Smooth muscle cell (in vitro differentiated cells): Measurements from ENCODE around the gene RETREG3. TPM values are rescaled to one million over a fixed set of nuclear protein-coding genes. Genes with fewer than 3 reads are reported as not detected.
"Not testable (repeated sequence)": the region's sequence is repeated elsewhere in the genome, so short reads cannot be mapped to it uniquely, and the experiment has no call there.

ENCODE experiments used
- DNase-seq: peaks from one replicate; lab custom pipeline; 2025; ENCODE audit not compliant: unreplicated experiment; lab: John Stamatoyannopoulos, UW
- H2AFZ ChIP-seq: fragments of 200-600 bp; sonication (generic); 2 replicates; pipeline ENCODE4 v1.6.0; 2016; ENCODE audit warnings: antibody characterized with exemption, low read depth, mild to moderate bottlenecking
- H3F3A ChIP-seq: fragments of 200-600 bp; sonication (generic); 2 replicates; pipeline ENCODE4 v1.6.0; 2017; ENCODE audit warnings: antibody characterized with exemption, low read depth
- H3K27ac ChIP-seq: fragments of 200-600 bp; sonication (generic); 2 replicates; pipeline ENCODE4 v1.5.1; 2016; ENCODE audit warnings: low read depth, mild to moderate bottlenecking
- H3K27me3 ChIP-seq: fragments of 200-600 bp; sonication (generic); 2 replicates; pipeline ENCODE4 v1.6.1; 2016; ENCODE audit warnings: low read depth, mild to moderate bottlenecking
- H3K36me3 ChIP-seq: fragments of 200-600 bp; sonication (generic); 2 replicates; pipeline ENCODE4 v1.5.1; 2016; ENCODE audit warnings: low read depth
- H3K4me1 ChIP-seq: fragments of 200-600 bp; sonication (generic); 2 replicates; pipeline ENCODE4 v1.5.1; 2016; ENCODE audit warnings: low read depth
- H3K4me2 ChIP-seq: fragments of 200-600 bp; sonication (generic); 2 replicates; pipeline ENCODE4 v1.6.0; 2016; ENCODE audit warnings: mild to moderate bottlenecking
- H3K4me3 ChIP-seq: fragments of 200-600 bp; sonication (generic); 2 replicates; pipeline ENCODE4 v1.5.1; 2016; ENCODE audit warnings: mild to moderate bottlenecking
- H3K79me2 ChIP-seq: fragments of 200-600 bp; sonication (generic); 2 replicates; pipeline ENCODE4 v1.6.0; 2016; ENCODE audit warnings: low read depth, mild to moderate bottlenecking
- H3K9ac ChIP-seq: fragments of 200-600 bp; sonication (generic); 2 replicates; pipeline ENCODE4 v1.6.0; 2016; ENCODE audit warnings: low read depth
- H3K9me3 ChIP-seq: fragments of 200-600 bp; sonication (generic); replicated peaks from 2 replicates; pipeline ENCODE4 v1.5.1; 2016; ENCODE audit warnings: low read depth
- H4K20me1 ChIP-seq: fragments of 200-600 bp; sonication (generic); 2 replicates; pipeline ENCODE4 v1.6.0; 2016; ENCODE audit warnings: low read depth
- WGBS: methylation state at CpG from one replicate; pipeline ENCODE4 v1.1.7; 2016; ENCODE audit warnings: low lambda C conversion rate; 5-methylcytosine and 5-hydroxymethylcytosine counted together
- polyA plus RNA-seq: library from polyadenylated mRNA; unstranded; fragments of >200 nt; fragmentation: Nextera tagmentation; extraction: Ambion mirVana; gene quantifications from 2 replicates; pipeline ENCODE4 v1.2.1, GENCODE V29; 2016
- total RNA-seq: library from RNA; depleted of rRNA; stranded (reverse); fragments of >200 nt; gene quantifications from 2 replicates; pipeline ENCODE4 v1.2.3, GENCODE V29; 2014
- TF ChIP-seq, protein P1 (sequence below): fragments of 200-600 bp; sonication (generic); IDR thresholded peaks from 2 replicates; pipeline ENCODE4 v1.5.1; 2017; ENCODE audit warnings: borderline replicate concordance, mild to moderate bottlenecking, antibody characterized with exemption; ENCODE audit not compliant: insufficient read depth, poor library complexity, severe bottlenecking

The RETREG3 gene
- total and polyA plus RNA-seq, 2 experiments from 2014 or later = 32.6 to 40.4 TPM

DNA sequence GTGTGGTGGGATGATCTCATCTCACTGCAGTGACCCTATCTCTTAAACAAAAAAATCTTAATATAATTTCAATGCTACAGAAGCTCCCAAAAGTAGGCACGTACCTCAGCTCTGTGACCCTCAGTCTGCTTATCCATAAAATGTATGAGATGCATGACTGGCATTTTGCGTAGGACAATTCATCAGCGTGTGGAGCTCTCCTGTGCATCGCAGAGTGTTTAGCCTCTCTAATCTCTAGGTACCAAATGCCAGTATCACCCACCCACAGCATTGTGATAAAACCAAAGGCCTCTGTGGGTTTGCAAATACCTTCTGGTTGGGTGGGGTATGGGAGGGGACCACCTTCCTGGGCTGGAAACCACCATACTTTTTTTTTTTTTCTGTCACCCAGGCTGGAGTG, 30.9 kb upstream of the RETREG3 start:
- WGBS = 95% methylated on average over 4 of the region's 4 CpGs
- Histone ChIP-seq H3K4me1 (no peaks in the 10 kb centered on the region), H3K27me3 (no peaks in the 10 kb centered on the region), H3K9me3 (no peaks in the 10 kb centered on the region), H2AFZ (no peak overlapping the region), H3K79me2 (no peaks in the 10 kb centered on the region), H3F3A (no peaks in the 10 kb centered on the region), H3K27ac (no peak overlapping the region), H3K36me3 (no peaks in the 10 kb centered on the region), H3K4me3 (no peak overlapping the region), H4K20me1 (no peaks in the 10 kb centered on the region), H3K4me2 (no peak overlapping the region), H3K9ac (no peak overlapping the region)
- DNase-seq = no peak
- TF ChIP-seq, protein P1, sequence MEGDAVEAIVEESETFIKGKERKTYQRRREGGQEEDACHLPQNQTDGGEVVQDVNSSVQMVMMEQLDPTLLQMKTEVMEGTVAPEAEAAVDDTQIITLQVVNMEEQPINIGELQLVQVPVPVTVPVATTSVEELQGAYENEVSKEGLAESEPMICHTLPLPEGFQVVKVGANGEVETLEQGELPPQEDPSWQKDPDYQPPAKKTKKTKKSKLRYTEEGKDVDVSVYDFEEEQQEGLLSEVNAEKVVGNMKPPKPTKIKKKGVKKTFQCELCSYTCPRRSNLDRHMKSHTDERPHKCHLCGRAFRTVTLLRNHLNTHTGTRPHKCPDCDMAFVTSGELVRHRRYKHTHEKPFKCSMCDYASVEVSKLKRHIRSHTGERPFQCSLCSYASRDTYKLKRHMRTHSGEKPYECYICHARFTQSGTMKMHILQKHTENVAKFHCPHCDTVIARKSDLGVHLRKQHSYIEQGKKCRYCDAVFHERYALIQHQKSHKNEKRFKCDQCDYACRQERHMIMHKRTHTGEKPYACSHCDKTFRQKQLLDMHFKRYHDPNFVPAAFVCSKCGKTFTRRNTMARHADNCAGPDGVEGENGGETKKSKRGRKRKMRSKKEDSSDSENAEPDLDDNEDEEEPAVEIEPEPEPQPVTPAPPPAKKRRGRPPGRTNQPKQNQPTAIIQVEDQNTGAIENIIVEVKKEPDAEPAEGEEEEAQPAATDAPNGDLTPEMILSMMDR = no peak

DNA sequence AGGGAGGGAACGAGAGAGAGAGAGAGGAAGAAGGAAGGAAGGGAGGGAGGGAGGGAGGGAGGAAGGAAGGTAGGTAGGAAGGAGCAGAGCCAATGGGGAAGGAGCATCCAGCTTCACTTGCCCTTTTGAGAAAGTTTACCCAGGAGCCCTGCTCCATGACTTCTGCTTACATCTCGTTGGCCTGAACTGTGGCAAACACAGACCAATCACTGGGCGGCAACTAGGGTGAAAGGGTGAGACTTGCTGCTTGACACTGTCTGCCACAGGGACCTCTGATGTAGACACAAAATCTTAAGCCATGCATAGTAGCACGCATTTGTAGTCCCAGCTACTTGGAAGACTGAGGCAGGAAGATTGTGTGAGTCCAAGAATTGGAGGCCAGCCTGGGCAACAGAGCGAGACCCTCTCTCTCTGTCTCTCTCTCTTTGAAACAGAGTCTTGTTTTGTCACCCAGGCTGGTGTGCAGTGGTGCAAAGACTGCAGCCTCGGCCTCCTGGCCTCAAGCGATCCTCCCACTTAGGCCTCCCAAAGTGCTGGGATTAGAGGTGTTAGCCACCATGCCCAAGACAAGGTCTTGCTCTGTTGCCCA, 30.4 kb upstream of the RETREG3 start:
- Histone ChIP-seq H3F3A (no peaks in the 10 kb centered on the region), H3K4me3 (no peak overlapping the region), H3K27ac (no peak overlapping the region), H3K9ac (no peak overlapping the region), H3K4me1 (no peaks in the 10 kb centered on the region), H3K4me2 (no peak overlapping the region), H3K79me2 (no peaks in the 10 kb centered on the region), H4K20me1 (no peaks in the 10 kb centered on the region), H2AFZ (no peak overlapping the region), H3K9me3 (no peaks in the 10 kb centered on the region), H3K36me3 (no peaks in the 10 kb centered on the region), H3K27me3 (no peaks in the 10 kb centered on the region)
- TF ChIP-seq, protein P1 = no peak
- WGBS = 86% methylated on average over 6 of the region's 7 CpGs
- no peak for DNase-seq

DNA sequence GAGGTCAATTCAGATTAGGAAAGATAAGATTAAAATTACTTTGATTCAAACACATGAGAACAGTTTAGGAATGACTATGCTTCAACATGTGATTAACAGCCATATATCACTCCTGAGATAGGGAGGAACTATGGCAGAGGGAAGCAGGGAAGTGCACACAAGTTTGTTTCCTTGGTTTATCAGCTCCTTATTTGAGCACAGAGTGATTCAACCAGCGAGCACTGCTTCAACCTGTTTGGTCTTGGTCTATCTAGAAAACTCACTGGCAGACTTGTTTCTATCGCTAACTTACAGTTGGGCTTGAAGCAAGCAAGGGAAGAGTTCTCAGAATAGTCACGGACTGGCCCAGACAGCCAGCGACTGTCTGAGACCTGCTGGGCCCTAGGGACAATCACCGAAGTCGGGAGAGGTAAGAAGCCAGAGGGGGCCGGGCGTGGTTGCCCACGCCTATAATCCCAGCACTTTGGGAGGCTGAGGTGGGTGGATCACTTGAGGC, 23.8 kb upstream of the RETREG3 start:
- no peaks in the 10 kb centered on the region for H3K9me3 ChIP-seq
- 92% methylated on average over 9 of the region's 9 CpGs for WGBS
- H3K4me2 ChIP-seq = no peak overlapping the region
- H3K27ac ChIP-seq = no peak overlapping the region
- no peak for DNase-seq
- H4K20me1 ChIP-seq = no peaks in the 10 kb centered on the region
- H3K4me1 ChIP-seq = no peaks in the 10 kb centered on the region
- H3F3A ChIP-seq = no peaks in the 10 kb centered on the region
- no peaks in the 10 kb centered on the region for H3K36me3 ChIP-seq
- no peaks in the 10 kb centered on the region for H3K79me2 ChIP-seq
- H3K4me3 ChIP-seq = no peak overlapping the region
- H3K27me3 ChIP-seq = no peaks in the 10 kb centered on the region
- H3K9ac ChIP-seq = no peak overlapping the region
- H2AFZ ChIP-seq = no peak overlapping the region
- TF ChIP-seq, protein P1 = no peak

DNA sequence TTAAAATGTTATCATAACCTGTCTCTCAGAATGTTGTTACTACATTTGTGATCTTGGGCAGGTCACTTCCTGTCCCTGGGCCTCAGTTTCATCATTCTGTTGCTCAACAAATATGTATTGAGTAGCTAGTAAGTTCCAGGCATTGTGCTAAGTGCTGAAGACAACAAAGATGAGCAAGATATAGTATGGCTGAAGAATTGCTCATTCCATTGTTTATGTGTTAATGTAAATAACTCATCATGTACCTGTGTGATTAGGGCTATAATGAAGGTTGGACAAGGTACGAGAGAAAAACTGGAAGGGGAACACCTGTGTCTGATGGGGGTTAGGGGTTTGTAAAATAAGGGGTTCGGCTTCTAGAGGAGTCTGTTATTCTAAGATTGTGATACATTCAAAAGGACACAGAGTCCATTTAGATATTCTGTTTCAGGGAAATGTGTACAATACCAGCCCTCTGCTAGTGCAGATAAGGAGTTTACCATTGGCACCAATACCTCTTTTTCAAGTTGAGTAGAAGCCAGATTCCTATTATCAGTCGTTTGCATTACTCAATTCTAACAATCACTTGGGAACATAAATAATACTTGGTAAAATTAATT, 20.3 kb upstream of the RETREG3 start:
- Histone ChIP-seq H2AFZ (no peak overlapping the region), H3K9me3 (no peaks in the 10 kb centered on the region), H3K9ac (no peak overlapping the region), H3K27ac (no peak overlapping the region), H3K36me3 (no peaks in the 10 kb centered on the region), H4K20me1 (no peaks in the 10 kb centered on the region), H3K79me2 (no peaks in the 10 kb centered on the region), H3K4me3 (no peak overlapping the region), H3K4me1 (no peaks in the 10 kb centered on the region), H3K27me3 (no peaks in the 10 kb centered on the region), H3K4me2 (no peak overlapping the region), H3F3A (no peaks in the 10 kb centered on the region)
- DNase-seq = no peak
- 86% methylated on average over 3 of the region's 3 CpGs for WGBS
- TF ChIP-seq, protein P1 = no peak

DNA sequence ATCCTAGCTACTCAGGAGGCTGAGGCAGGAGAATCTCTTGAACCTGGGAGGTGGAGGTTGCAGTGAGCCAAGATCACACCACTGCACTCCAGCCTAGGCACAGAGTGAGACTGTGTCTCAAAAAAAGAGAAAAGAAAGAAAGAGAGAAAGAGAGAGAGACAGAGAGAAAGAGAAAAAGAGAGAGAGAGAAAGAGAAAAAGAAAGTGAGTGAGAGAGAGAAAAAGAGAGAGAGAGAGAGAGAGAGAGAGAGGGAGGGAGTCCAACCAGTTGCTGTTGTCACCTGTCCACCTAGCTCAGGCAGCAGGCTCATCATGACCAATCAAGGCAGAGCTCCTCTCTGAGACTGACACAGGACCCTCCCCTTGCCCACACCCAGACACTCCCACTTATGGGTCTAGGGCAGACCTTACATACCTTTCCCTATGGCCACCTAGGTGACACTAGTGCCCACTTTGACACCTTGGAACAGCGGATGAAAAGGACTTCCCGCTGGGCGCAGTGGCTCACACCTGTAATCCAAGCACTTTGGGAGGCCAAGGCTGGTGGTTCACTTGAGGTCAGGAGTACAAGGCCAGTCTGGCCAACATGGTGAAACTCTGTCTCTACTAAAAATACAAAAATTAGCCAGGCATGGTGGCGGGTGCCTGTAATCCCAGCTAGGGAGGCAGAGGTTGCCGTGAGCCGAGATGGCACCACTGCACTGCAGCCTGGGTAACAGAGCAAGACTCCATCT, 18.0 kb upstream of the RETREG3 start:
- not testable (repeated sequence) for H3K4me2 ChIP-seq, H4K20me1 ChIP-seq, H3K9ac ChIP-seq, DNase-seq, H3K4me1 ChIP-seq, H3K79me2 ChIP-seq, H3K27ac ChIP-seq, H3K36me3 ChIP-seq, H3K9me3 ChIP-seq, H3K27me3 ChIP-seq, H3F3A ChIP-seq, H2AFZ ChIP-seq, H3K4me3 ChIP-seq
- 92% methylated on average over 6 of the region's 6 CpGs for WGBS
